ENCODE measurements around the gene LRRN2.

Gene LRRN2

GRCh38 chr1:204652497-204652896, 33.0 kb downstream of the LRRN2 start:
- H3K4me1 ChIP-seq (ENCODE audit: insufficient read depth, low read length): peaks cover 17% of the 10 kb centered on the region
- no peak overlapping the region for H3K4me3 ChIP-seq (ENCODE audit: low read depth in 1 of 2, low read length in 2 of 2)
- no peaks in the 10 kb centered on the region for H3K27me3 ChIP-seq (ENCODE audit: control insufficient read depth in 1 of 2, insufficient read depth in 2 of 2, low read length in 2 of 2)
- H3K27ac ChIP-seq (ENCODE audit: low read depth, low read length): no peak overlapping the region
- H3K9ac ChIP-seq (ENCODE audit: low read length): no peak overlapping the region
- H3K36me3 ChIP-seq (ENCODE audit: insufficient read depth, low read length): no peaks in the 10 kb centered on the region
- no peaks in the 10 kb centered on the region for H3K9me3 ChIP-seq (ENCODE audit: low read length)

DNA sequence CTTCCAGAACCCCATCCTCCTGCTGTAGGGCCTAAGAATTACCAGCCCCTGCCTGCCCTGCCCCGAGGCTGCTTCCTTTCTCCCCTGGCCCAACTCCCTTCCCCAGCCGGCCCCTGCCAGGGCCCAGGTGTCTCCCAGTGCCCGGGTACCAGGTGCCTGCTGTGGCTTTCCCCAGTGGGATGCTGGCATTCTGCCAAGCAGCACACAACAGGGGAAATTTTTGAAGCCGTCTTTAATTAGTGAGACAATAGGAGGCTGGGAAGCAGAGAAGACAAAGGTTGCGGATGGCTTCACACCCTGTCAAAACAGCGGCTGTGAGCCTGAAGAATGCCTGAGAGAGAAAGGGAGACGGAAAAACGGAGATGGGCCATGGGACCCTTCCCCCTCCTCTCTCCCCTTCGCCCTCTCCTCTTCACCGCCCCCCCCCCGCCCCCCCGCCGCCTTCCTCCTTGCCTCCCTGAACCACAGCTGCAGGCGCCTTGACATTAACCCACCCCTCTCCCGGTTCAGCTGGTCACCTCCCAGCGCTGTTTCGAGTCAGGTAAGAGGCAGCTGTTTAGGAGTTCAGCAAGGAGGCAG, 33.6 kb downstream of the LRRN2 start:
- Histone ChIP-seq H3K27ac (ENCODE audit: low read depth, low read length) (no peak overlapping the region), H3K4me1 (ENCODE audit: insufficient read depth, low read length) (peaks cover 17% of the 10 kb centered on the region), H3K27me3 (ENCODE audit: control insufficient read depth in 1 of 2, insufficient read depth in 2 of 2, low read length in 2 of 2) (no peaks in the 10 kb centered on the region), H3K36me3 (ENCODE audit: insufficient read depth, low read length) (no peaks in the 10 kb centered on the region), H3K9ac (ENCODE audit: low read length) (no peak overlapping the region), H3K4me3 (ENCODE audit: low read depth in 1 of 2, low read length in 2 of 2) (no peak overlapping the region), H3K9me3 (ENCODE audit: low read length) (no peaks in the 10 kb centered on the region)

DNA sequence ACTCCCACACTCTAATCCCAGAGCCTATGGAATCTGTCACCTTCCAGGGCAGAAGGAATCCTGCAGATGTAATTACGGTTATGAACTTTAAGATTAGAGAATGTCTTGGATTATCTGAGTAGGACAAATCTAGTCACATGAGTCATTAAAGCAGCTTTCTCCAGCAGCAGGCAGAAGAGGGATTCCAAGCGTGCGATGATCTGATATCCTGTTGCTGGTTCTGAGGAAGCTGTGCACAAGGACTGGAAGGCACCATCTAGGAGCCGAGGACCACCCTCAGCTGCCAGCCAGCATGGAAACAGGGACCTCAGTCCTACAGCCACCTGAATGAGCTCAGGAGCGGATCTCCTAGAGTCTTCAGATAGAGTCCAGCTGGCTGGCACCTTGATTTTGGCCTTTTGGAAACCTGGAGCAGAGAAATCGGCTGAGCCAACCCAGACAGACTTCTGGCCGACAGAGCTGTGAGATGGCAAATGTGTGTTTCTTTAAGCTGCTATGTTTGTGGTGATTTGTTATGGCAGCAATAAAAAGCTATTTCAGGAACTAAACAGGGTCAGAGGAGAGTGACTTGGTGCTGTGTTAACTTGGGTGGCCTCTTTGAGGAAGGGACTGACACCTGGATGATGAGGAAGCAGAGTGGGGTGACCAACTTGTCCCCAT, 34.5 kb downstream of the LRRN2 start:
- Histone ChIP-seq H3K27ac (ENCODE audit: low read depth, low read length) (no peak overlapping the region), H3K4me1 (ENCODE audit: insufficient read depth, low read length) (peaks cover 17% of the 10 kb centered on the region), H3K27me3 (ENCODE audit: control insufficient read depth in 1 of 2, insufficient read depth in 2 of 2, low read length in 2 of 2) (no peaks in the 10 kb centered on the region), H3K4me3 (ENCODE audit: low read depth in 1 of 2, low read length in 2 of 2) (no peak overlapping the region), H3K9ac (ENCODE audit: low read length) (no peak overlapping the region), H3K9me3 (ENCODE audit: low read length) (no peaks in the 10 kb centered on the region), H3K36me3 (ENCODE audit: insufficient read depth, low read length) (no peaks in the 10 kb centered on the region)

DNA sequence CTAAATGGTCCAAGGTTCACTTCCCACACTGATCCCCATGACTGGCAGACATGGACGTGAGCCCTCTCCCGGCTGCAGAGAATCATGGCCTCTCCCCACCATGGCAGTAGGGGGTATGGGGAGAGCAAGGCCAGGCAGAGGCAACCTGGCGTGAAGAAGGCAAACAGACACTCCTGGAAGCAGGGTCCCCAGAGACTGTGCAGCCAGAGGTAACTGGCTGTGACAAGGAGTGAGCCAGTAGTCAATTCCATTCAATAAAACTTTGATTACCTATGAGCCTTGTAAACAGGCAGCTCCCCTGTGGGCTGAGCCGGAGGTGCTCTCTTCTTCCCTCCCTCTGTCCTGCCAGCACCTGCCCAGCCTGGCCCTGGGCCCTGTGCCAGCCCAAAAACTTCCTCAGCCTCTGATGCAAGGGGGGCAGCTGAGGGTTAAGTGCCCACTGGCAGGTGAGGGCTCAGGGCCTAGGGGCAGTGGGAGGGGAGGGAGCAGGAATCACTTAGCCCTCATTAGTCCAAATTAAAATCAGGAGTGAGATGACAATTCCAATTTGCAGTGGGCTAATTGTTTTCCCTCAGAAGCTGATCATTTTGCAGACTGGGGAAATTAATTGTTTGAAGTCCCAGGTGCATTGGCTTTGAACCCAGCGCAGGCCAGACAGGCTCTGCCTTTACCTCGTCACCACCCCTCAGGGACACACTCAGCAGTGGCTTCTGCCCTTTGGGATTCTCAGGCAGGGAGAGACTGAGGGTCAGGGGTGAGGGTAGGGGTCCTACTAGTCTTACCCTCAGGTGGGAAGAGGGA, 35.6 kb downstream of the LRRN2 start:
- Histone ChIP-seq H3K27me3 (ENCODE audit: control insufficient read depth in 1 of 2, insufficient read depth in 2 of 2, low read length in 2 of 2) (no peaks in the 10 kb centered on the region), H3K4me3 (ENCODE audit: low read depth in 1 of 2, low read length in 2 of 2) (no peak overlapping the region), H3K9me3 (ENCODE audit: low read length) (no peaks in the 10 kb centered on the region), H3K4me1 (ENCODE audit: insufficient read depth, low read length) (peaks cover 17% of the 10 kb centered on the region), H3K27ac (ENCODE audit: low read depth, low read length) (no peak overlapping the region), H3K9ac (ENCODE audit: low read length) (no peak overlapping the region), H3K36me3 (ENCODE audit: insufficient read depth, low read length) (no peaks in the 10 kb centered on the region)

- no peaks in the 10 kb centered on the region for H3K27me3 ChIP-seq (ENCODE audit: control insufficient read depth in 1 of 2, insufficient read depth in 2 of 2, low read length in 2 of 2)
- H3K4me1 ChIP-seq (ENCODE audit: insufficient read depth, low read length): peaks cover 17% of the 10 kb centered on the region
- no peaks in the 10 kb centered on the region for H3K36me3 ChIP-seq (ENCODE audit: insufficient read depth, low read length)
- H3K9ac ChIP-seq (ENCODE audit: low read length): no peak overlapping the region
- H3K4me3 ChIP-seq (ENCODE audit: low read depth in 1 of 2, low read length in 2 of 2): no peak overlapping the region
- no peaks in the 10 kb centered on the region for H3K9me3 ChIP-seq (ENCODE audit: low read length)
- H3K27ac ChIP-seq (ENCODE audit: low read depth, low read length): no peak overlapping the region
Observed at GRCh38 chr1:204648576-204648975, 37.0 kb downstream of the LRRN2 start.

DNA sequence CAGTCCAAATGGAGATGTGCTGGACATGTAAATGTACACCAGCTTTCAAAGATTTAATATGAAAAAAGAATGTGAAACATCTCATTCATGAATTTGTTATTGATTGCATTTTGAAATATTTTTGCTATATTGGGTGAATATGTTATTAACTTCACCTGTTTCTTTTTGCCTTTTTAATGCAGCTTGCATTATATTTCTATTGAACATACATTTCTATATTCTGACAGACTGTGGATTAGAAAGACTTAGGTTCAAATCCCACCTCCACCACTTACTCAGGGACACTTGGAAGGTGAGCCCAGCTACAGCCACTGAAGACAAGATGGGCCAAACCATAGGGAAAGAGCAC, 37.8 kb downstream of the LRRN2 start:
- no peaks in the 10 kb centered on the region for H3K9me3 ChIP-seq (ENCODE audit: low read length)
- H3K27me3 ChIP-seq (ENCODE audit: control insufficient read depth in 1 of 2, insufficient read depth in 2 of 2, low read length in 2 of 2): no peaks in the 10 kb centered on the region
- no peaks in the 10 kb centered on the region for H3K36me3 ChIP-seq (ENCODE audit: insufficient read depth, low read length)
- H3K9ac ChIP-seq (ENCODE audit: low read length): no peak overlapping the region
- H3K4me1 ChIP-seq (ENCODE audit: insufficient read depth, low read length): peaks cover 17% of the 10 kb centered on the region
- no peak overlapping the region for H3K4me3 ChIP-seq (ENCODE audit: low read depth in 1 of 2, low read length in 2 of 2)
- H3K27ac ChIP-seq (ENCODE audit: low read depth, low read length): no peak overlapping the region

DNA sequence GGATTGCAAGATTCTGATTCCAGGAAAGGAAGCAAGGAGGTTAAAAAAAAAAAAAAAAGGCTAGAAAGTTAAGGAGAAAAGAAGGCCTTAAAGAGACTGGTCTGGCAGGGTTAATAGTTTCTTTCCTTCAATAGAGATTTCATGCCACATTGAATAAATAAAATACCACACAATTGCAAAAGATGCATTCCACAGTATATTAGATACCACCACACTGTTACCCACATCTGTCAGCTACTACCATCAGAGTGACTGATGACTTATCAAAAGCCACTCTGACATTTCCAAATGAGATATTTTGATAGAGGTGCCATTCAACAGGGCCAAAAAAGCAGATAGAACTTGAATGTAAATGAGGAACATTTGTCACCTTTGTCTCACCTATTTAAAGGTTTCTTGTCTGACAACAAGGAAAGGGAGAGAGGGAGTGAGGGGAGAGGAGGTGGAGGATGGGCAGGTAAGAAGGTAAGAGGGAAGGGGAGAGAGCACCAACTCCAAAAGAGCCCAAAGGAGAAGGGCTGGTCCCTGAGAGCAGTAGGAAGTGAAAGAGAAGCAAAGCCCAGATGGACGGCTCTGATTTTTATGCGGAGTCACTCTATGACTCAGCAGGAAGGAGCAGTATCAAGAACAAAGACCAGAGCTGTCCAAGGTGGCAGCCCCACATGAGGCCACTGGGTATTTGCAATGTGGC, 38.3 kb downstream of the LRRN2 start:
- Histone ChIP-seq H3K9ac (ENCODE audit: low read length) (no peak overlapping the region), H3K36me3 (ENCODE audit: insufficient read depth, low read length) (no peaks in the 10 kb centered on the region), H3K27ac (ENCODE audit: low read depth, low read length) (no peak overlapping the region), H3K9me3 (ENCODE audit: low read length) (no peaks in the 10 kb centered on the region), H3K27me3 (ENCODE audit: control insufficient read depth in 1 of 2, insufficient read depth in 2 of 2, low read length in 2 of 2) (no peaks in the 10 kb centered on the region), H3K4me1 (ENCODE audit: insufficient read depth, low read length) (peaks cover 17% of the 10 kb centered on the region), H3K4me3 (ENCODE audit: low read depth in 1 of 2, low read length in 2 of 2) (no peak overlapping the region)

GRCh38 chr1:204645666-204646065, 39.9 kb downstream of the LRRN2 start:
- Histone ChIP-seq H3K27ac (ENCODE audit: low read depth, low read length) (no peak overlapping the region), H3K27me3 (ENCODE audit: control insufficient read depth in 1 of 2, insufficient read depth in 2 of 2, low read length in 2 of 2) (no peaks in the 10 kb centered on the region), H3K4me3 (ENCODE audit: low read depth in 1 of 2, low read length in 2 of 2) (no peak overlapping the region), H3K9ac (ENCODE audit: low read length) (no peak overlapping the region), H3K4me1 (ENCODE audit: insufficient read depth, low read length) (peaks cover 4% of the 10 kb centered on the region), H3K9me3 (ENCODE audit: low read length) (no peaks in the 10 kb centered on the region), H3K36me3 (ENCODE audit: insufficient read depth, low read length) (no peaks in the 10 kb centered on the region)

- no peak overlapping the region for H3K27ac ChIP-seq (ENCODE audit: low read depth, low read length)
- no peak overlapping the region for H3K9ac ChIP-seq (ENCODE audit: low read length)
Observed at GRCh38 chr1:204645251-204645650, 40.3 kb downstream of the LRRN2 start.

DNA sequence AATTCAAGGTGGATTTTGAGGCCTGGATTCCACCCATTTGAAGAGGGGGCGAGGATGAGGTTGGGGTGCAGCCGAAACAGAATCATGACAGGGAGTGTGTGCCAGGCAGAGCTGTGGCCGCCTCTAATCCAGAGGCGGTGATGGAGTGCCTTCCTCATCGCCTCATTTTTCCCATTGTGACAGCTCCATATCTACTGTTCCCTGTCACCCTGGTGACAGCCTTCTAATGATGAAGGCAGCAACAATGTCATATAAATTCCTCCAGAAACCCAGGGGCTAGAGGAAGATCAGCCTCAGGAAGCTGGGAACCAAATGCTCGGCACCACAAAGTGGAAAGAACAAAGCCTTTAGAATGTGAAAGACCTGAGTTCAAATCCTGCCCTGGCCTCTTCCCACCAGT, 42.0 kb downstream of the LRRN2 start:
- H3K27me3 ChIP-seq (ENCODE audit: control insufficient read depth in 1 of 2, insufficient read depth in 2 of 2, low read length in 2 of 2): no peaks in the 10 kb centered on the region
- no peaks in the 10 kb centered on the region for H3K36me3 ChIP-seq (ENCODE audit: insufficient read depth, low read length)
- no peak overlapping the region for H3K4me3 ChIP-seq (ENCODE audit: low read depth in 1 of 2, low read length in 2 of 2)
- no peaks in the 10 kb centered on the region for H3K9me3 ChIP-seq (ENCODE audit: low read length)
- H3K9ac ChIP-seq (ENCODE audit: low read length): no peak overlapping the region
- H3K27ac ChIP-seq (ENCODE audit: low read depth, low read length): no peak overlapping the region
- H3K4me1 ChIP-seq (ENCODE audit: insufficient read depth, low read length): peaks cover 5% of the 10 kb centered on the region

More at GRCh38 chr1:204645251-204645650, 40.3 kb downstream of the LRRN2 start:
- no peaks in the 10 kb centered on the region for H3K4me1 ChIP-seq (ENCODE audit: insufficient read depth, low read length)
- H3K4me3 ChIP-seq (ENCODE audit: low read depth in 1 of 2, low read length in 2 of 2): no peak overlapping the region
- H3K36me3 ChIP-seq (ENCODE audit: insufficient read depth, low read length): no peaks in the 10 kb centered on the region
- no peaks in the 10 kb centered on the region for H3K27me3 ChIP-seq (ENCODE audit: control insufficient read depth in 1 of 2, insufficient read depth in 2 of 2, low read length in 2 of 2)
- H3K9me3 ChIP-seq (ENCODE audit: low read length): no peaks in the 10 kb centered on the region

DNA sequence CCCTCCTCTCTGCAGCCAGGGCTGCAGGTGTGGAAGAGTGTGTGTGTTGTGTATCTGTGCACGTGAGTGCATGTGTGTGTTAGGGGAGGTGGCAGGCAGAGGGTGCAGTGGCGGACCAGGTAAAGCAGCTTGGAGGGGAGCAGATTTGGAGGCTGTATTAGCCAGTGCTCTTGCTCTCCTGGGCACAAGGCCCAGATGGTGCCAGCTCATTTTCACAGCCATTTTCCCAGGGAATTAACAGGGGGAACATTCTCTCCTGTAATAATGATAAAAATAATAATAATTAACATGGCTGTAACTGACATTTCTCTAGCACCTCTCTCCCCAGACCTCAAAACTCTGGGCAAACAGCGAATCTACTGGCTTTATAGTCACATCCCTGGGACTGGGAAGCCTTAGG, 43.6 kb downstream of the LRRN2 start:
- H3K9me3 ChIP-seq (ENCODE audit: low read length): no peaks in the 10 kb centered on the region
- H3K4me1 ChIP-seq (ENCODE audit: insufficient read depth, low read length): peaks cover 15% of the 10 kb centered on the region
- no peaks in the 10 kb centered on the region for H3K36me3 ChIP-seq (ENCODE audit: insufficient read depth, low read length)
- no peak overlapping the region for H3K27ac ChIP-seq (ENCODE audit: low read depth, low read length)
- no peaks in the 10 kb centered on the region for H3K27me3 ChIP-seq (ENCODE audit: control insufficient read depth in 1 of 2, insufficient read depth in 2 of 2, low read length in 2 of 2)
- H3K4me3 ChIP-seq (ENCODE audit: low read depth in 1 of 2, low read length in 2 of 2): no peak overlapping the region
- no peak overlapping the region for H3K9ac ChIP-seq (ENCODE audit: low read length)
